ENCODE results near the gene HAX1.

Gene HAX1

GRCh38 chr1:154272217-154272998 lies at the start of gene HAX1 (continued):
- TF ChIP-seq, protein P1, sequence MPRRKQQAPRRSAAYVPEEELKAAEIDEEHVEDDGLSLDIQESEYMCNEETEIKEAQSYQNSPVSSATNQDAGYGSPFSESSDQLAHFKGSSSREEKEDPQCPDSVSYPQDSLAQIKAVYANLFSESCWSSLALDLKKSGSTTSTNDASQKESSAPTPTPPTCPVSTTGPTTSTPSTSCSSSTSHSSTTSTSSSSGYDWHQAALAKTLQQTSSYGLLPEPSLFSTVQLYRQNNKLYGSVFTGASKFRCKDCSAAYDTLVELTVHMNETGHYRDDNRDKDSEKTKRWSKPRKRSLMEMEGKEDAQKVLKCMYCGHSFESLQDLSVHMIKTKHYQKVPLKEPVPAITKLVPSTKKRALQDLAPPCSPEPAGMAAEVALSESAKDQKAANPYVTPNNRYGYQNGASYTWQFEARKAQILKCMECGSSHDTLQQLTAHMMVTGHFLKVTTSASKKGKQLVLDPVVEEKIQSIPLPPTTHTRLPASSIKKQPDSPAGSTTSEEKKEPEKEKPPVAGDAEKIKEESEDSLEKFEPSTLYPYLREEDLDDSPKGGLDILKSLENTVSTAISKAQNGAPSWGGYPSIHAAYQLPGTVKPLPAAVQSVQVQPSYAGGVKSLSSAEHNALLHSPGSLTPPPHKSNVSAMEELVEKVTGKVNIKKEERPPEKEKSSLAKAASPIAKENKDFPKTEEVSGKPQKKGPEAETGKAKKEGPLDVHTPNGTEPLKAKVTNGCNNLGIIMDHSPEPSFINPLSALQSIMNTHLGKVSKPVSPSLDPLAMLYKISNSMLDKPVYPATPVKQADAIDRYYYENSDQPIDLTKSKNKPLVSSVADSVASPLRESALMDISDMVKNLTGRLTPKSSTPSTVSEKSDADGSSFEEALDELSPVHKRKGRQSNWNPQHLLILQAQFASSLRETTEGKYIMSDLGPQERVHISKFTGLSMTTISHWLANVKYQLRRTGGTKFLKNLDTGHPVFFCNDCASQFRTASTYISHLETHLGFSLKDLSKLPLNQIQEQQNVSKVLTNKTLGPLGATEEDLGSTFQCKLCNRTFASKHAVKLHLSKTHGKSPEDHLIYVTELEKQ (tag by site-specific recombination; IDR thresholded peaks at IDR 0.05; ENCODE audit: borderline replicate concordance), result no peak
- TF ChIP-seq ZNF19 (tag by site-specific recombination; IDR thresholded peaks at IDR 0.05; ENCODE audit: low read depth), result no peak
- TF ChIP-seq ZNF701 (tag by site-specific recombination; IDR thresholded peaks at IDR 0.05), result no peak
- TF ChIP-seq, protein P2, sequence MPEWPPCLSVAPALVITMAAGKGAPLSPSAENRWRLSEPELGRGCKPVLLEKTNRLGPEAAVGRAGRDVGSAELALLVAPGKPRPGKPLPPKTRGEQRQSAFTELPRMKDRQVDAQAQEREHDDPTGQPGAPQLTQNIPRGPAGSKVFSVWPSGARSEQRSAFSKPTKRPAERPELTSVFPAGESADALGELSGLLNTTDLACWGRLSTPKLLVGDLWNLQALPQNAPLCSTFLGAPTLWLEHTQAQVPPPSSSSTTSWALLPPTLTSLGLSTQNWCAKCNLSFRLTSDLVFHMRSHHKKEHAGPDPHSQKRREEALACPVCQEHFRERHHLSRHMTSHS (tag by site-specific recombination; IDR thresholded peaks at IDR 0.05), result no peak
- TF ChIP-seq MEIS1 (CRISPR knock-in tag; IDR thresholded peaks at IDR 0.05; ENCODE audit: borderline replicate concordance), result no peak
- TF ChIP-seq ZFP69B (tag by site-specific recombination; IDR thresholded peaks at IDR 0.05), result peak; percentile 19; the same call in 1 of the 2 replicates
- no peak for TF ChIP-seq ZNF121 (tag by site-specific recombination; IDR thresholded peaks at IDR 0.05)
- no peak for TF ChIP-seq ZBTB48 (tag by site-specific recombination; IDR thresholded peaks at IDR 0.05)
- TF ChIP-seq ZNF76 (tag by site-specific recombination; IDR thresholded peaks at IDR 0.05; ENCODE audit: borderline replicate concordance, low read depth), result 0 out of 2 replicates have a peak, but pooled peaks have one; percentile 14
- no peak for TF ChIP-seq ZNF155 (tag by site-specific recombination; IDR thresholded peaks at IDR 0.05)
- TF ChIP-seq ZNF449 (tag by site-specific recombination; IDR thresholded peaks at IDR 0.05), result no peak
- peak; percentile 61 for TF ChIP-seq KLF1 (tag by site-specific recombination; IDR thresholded peaks at IDR 0.05)
- TF ChIP-seq ZNF670 (tag by site-specific recombination; IDR thresholded peaks at IDR 0.05; ENCODE audit: low read depth), result no peak
- no peak for TF ChIP-seq ZFP37 (tag by site-specific recombination; IDR thresholded peaks at IDR 0.05)
- TF ChIP-seq ZNF785 (tag by site-specific recombination; IDR thresholded peaks at IDR 0.05), result no peak
- no peak for TF ChIP-seq ZNF747 (tag by site-specific recombination; IDR thresholded peaks at IDR 0.05)
- no peak for TF ChIP-seq ZBTB6 (tag by site-specific recombination; IDR thresholded peaks at IDR 0.05)
- peak; percentile 85 for TF ChIP-seq ZXDB (tag by site-specific recombination; IDR thresholded peaks at IDR 0.05)
- TF ChIP-seq KLF7 (tag by site-specific recombination; IDR thresholded peaks at IDR 0.05; ENCODE audit: borderline replicate concordance), result no peak
- TF ChIP-seq, protein P3, sequence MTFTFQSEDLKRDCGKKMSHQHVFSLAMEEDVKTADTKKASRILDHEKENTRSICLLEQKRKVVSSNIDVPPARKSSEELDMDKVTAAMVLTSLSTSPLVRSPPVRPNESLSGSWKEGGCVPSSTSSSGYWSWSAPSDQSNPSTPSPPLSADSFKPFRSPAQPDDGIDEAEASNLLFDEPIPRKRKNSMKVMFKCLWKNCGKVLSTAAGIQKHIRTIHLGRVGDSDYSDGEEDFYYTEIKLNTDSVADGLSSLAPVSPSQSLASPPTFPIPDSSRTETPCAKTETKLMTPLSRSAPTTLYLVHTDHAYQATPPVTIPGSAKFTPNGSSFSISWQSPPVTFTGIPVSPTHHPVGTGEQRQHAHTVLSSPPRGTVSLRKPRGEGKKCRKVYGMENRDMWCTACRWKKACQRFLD (tag by site-specific recombination; IDR thresholded peaks at IDR 0.05), result no peak
- TF ChIP-seq PRDM4 (tag by site-specific recombination; IDR thresholded peaks at IDR 0.05), result no peak
- TF ChIP-seq ZNF600 (tag by site-specific recombination; IDR thresholded peaks at IDR 0.05), result peak; percentile 81; the same call in 1 of the 2 replicates
- TF ChIP-seq ZNF560 (tag by site-specific recombination; IDR thresholded peaks at IDR 0.05; ENCODE audit: borderline replicate concordance), result no peak
- TF ChIP-seq ZBTB17 (tag by site-specific recombination; IDR thresholded peaks at IDR 0.05), result peak; percentile 85
- no peak for TF ChIP-seq HOXD13 (CRISPR knock-in tag; IDR thresholded peaks at IDR 0.05; ENCODE audit: borderline replicate concordance)
- TF ChIP-seq, protein P4, sequence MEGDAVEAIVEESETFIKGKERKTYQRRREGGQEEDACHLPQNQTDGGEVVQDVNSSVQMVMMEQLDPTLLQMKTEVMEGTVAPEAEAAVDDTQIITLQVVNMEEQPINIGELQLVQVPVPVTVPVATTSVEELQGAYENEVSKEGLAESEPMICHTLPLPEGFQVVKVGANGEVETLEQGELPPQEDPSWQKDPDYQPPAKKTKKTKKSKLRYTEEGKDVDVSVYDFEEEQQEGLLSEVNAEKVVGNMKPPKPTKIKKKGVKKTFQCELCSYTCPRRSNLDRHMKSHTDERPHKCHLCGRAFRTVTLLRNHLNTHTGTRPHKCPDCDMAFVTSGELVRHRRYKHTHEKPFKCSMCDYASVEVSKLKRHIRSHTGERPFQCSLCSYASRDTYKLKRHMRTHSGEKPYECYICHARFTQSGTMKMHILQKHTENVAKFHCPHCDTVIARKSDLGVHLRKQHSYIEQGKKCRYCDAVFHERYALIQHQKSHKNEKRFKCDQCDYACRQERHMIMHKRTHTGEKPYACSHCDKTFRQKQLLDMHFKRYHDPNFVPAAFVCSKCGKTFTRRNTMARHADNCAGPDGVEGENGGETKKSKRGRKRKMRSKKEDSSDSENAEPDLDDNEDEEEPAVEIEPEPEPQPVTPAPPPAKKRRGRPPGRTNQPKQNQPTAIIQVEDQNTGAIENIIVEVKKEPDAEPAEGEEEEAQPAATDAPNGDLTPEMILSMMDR (tag by site-specific recombination; IDR thresholded peaks at IDR 0.05), result peak; percentile 93
- no peak for TF ChIP-seq ZNF221 (tag by site-specific recombination; IDR thresholded peaks at IDR 0.05; ENCODE audit: borderline replicate concordance)

Data from HEK293 (cell line).